ENCODE data around the gene DNAAF3.
"Not testable (repeated sequence)": the region's sequence is repeated elsewhere in the genome, so short reads cannot be mapped to it uniquely, and the experiment has no call there.

The DNAAF3 gene

GRCh38 chr19:55175117-55175867 is 8.9 kb upstream of the DNAAF3 start:
- DNase-seq = peak in 1 of 2 experiments; percentile 45

DNA sequence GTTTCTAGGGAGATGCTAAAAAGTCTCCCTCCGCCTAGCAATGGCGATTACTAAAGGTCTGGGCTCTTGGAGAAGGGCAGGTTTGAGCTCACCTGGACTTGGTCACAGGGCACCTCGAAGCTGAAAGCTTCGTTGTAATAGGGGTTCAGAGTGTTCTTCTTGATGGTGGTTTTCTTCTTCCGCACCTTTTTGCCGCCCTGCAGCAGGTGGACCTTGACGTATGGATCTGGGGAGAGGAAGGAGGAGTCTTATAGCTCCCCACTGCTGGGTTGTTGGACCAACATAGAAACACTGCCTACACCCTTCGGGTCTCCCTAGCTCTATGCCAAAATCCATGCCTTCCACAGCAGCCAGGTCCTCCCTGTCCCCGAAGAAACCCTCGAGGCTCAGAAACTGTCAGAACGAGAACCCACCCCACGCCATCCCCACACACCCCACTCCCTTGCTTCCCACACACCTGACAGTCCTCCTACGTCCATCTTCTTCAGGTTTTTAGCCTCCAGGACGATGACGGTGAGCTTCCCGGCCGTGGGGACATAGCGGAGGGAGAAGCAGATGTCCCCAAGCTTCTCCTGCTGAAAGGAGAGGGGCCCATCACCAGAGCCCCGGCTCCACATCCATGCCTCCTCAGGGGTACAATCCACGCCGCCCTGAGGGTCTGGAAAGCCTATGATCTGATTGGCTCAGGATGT is 8.2 kb upstream of the DNAAF3 start:
- no peak for DNase-seq

- no peak for DNase-seq
Observed at GRCh38 chr19:55173714-55174409, 7.4 kb upstream of the DNAAF3 start.

- no peak for DNase-seq
Observed at GRCh38 chr19:55173186-55173713, 6.8 kb upstream of the DNAAF3 start.

DNA sequence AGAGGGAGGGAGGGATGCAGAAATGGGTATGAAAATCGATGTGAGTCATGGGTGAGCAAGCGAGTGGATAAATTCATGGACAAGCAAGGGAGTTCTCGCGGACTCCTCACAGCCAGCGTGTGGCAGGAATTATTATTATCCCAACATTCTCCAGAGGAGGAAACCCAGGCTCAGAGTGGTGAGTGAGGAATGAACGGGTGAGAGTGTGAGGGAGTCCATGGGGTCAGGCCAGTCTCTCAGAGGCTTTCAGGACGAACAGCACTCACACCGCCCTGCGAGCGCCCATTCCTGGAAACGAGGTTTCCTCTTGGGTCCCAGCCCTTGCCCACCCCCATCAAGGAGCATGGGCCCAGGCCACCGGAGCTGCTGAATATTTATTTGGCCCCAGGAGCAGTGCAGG is 6.3 kb upstream of the DNAAF3 start:
- no peak for DNase-seq

DNA sequence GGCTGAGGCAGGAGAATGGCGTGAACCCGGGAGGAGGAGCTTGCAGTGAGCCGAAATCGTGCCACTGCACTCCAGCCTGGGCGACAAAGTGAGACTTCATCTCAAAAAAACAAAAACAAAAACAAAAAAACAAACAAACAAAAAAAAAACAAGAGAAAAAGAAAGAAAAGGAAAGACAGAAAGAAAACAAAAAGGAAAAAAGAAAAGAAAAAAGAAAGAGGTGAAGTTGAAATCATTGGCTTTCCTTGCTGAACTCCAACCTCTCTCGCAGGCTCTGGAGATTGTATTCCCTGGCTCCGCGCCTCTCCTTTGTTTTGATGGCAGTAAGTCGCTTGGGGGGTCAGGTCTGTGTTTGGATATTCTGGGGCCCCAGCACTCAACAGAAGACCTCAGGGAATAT is 5.9 kb upstream of the DNAAF3 start:
- not testable (repeated sequence) for DNase-seq

DNA sequence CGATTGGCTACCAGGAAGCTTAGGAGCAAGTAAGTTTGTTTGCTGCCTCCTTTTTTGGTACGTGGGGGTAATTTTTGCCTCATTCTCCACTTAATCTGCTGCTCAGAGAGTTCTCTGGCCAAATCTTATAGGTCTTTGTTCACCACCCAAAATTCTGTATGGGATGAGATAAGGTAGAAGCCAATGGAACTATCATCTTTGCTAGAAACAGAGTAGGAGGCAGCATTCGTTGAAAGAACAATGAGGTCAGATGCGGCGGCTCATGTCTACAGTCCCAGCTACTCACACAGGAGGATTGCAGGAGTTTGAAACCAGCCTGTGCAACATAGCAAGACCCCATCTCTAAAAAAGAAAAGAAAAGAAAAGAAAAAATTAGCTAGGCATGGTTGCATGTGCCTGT is 5.0 kb upstream of the DNAAF3 start:
- DNase-seq = no peak

DNA sequence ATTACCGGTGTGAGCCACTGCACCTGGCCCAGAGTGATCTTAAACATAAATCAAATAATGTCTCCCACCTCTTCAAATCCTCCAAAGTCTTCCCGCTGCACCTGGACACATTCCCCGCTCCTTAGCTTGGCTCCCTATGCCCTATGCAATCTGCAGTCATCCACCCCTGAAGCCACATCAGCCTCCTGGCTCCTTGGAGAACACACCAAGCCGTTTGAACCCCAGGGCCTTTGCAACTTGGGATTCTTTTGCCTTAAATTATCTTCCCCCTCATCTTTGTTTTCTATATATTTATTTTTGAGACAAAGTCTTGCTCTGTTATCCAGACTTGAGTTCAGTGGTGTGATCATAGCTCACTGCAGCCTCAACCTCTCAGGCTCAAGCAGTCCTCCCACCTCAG is 2.7 kb upstream of the DNAAF3 start:
- no peak for DNase-seq

DNA sequence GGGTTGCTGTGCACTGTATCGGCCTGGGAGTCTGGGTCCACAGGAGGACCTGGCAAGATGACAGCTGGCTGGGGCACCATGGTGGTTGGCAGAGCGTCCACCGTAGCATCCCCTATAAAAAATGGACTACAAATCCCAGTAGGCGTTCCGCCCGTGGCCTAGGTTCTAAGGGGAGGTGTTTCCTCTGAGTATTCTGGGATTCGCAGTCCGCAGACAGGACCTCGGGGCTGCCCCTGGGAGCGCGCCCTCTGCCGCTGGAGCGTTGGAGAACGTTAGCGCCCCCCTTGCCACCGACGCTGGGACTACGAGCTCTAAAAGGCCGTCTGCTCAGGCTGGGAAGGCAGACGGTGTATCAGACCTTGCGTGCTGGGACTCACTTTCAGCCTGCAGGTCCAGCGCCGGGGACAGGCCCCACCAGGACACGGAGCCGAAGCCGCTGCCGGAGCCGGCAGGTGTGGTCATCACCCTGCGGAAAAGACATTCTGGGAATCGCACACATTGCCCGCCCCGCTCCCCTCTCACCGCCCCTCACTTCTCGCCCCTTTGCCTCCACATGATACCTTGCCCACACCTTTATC is 372 bp downstream of the DNAAF3 start:
- DNase-seq = peak; percentile 87 to 90

DNA sequence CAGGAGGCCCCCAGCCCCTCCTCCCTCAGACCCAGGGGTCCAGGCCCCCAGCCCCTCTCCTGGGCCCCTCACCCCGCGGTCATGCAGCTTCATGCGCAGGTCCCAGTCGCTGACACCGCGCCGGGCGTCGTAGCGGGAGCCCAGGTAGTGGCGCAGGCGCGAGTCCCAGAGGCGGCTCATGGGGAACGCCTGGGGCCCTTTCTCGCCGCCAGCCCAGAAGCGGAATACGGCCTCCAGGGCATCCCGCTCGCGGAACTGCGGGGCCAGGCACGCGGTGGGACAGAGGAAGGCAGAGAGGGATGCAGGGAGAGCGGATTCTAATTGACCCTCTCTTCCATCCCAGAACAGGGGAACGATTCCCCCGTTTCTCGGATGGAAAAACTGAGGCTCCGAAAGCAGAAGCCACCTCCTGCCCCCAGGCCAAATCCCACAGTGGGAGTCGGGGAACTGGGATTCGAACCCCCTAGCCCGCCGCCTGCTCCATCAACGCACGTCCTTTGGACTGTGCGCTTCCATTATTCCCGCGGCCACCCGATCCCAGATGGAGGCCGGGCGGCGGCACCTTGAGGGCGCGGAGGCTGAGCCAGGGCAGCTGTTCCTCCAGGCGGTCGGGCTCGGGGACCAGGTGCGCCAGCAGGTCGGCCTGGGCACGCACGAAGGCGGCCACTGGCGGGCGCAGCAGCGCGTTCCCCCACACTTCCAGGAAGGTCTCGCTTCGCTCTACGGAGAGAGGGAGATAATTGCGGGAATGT is 4.7 kb downstream of the DNAAF3 start:
- no peak for DNase-seq

GRCh38 chr19:55160986-55161365 is 5.4 kb downstream of the DNAAF3 start:
- no peak for DNase-seq

DNA sequence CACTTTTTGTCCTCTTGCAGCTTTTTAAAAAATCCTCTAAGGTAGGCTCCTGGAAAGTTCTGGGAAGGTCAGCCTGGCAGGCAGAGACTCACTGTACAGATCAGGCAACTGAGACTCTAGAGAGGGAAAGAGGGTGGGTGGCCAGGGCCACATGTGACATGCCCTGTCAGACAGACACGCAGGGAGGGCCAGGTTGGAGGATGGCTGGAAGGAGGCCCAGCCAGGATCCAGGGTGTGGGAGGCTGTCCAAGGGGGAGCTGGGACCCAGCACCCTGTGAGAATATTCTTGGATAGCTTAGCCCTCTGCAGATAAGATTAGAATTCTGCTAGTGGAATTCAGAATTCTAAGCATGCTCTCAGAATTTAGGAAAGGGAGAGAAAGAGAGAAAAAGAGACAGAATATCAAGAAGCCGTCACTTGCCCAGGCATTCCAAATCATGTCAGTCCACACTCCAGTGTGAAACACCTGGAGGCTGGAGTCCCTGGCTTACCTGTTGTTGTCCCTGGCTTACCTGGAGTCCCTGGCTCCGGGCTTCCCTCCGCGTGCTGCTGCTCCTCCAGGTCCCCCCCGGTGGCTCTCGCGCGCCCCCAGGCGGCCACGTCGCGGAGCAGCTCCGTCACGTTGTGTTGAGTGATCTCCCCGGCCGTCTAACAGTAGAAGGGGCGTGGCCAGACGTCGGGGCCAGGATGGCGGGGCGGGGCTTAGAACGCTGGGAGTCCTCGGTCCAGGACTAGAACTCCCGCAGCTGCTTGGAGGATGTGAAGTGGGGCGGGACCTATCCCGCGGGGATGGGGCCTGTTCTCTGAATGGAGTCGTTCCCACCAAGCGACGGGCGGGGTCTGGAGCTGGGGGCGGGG is 6.1 kb downstream of the DNAAF3 start:
- DNase-seq = peak; percentile 94 to 95

DNA sequence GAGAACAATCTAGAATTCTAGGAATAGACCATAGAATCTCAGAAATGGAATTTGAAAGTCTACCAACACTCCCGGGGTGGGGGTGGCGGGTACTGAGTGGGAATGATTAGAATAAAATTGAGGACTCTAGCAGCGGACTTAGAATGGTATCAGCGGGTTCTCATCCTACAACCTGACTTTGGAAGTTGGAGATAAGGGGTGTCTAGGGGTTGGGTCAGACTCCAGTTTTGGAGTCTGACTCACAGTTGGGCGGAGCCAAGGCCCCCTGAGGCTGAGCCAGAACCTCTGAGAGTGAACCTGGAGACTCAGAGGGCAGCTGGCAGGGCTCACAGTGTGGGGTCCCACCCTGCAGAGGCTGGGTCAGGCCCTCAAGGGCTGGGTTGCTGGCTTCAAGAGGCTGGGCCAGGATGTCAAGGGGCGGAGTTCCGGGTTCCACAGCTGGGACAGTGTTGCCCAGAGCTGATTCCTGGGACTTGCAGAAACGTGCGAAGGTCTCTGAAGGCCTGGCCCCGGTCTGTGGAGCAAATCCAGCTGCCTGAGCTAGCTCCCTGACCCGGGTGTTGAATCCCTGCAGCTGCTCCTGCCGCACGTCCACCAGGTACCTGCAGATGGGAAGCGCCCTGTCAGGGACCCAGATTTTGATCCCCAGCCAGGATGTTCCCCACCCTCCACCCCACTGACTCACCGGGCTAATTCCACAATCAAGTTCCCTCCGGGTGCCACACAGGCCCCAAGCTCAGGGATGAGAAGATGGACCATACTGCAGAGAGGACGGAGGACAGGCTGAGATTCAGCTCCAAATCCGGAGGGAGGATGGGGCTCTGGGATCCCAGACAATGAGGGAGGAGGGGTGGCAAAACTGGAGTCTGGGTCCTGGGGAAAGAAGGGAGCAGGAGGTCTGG is 7.3 kb downstream of the DNAAF3 start:
- DNase-seq = no peak

- no peak for DNase-seq
Observed at GRCh38 chr19:55158423-55158822, 8.0 kb downstream of the DNAAF3 start.

DNA sequence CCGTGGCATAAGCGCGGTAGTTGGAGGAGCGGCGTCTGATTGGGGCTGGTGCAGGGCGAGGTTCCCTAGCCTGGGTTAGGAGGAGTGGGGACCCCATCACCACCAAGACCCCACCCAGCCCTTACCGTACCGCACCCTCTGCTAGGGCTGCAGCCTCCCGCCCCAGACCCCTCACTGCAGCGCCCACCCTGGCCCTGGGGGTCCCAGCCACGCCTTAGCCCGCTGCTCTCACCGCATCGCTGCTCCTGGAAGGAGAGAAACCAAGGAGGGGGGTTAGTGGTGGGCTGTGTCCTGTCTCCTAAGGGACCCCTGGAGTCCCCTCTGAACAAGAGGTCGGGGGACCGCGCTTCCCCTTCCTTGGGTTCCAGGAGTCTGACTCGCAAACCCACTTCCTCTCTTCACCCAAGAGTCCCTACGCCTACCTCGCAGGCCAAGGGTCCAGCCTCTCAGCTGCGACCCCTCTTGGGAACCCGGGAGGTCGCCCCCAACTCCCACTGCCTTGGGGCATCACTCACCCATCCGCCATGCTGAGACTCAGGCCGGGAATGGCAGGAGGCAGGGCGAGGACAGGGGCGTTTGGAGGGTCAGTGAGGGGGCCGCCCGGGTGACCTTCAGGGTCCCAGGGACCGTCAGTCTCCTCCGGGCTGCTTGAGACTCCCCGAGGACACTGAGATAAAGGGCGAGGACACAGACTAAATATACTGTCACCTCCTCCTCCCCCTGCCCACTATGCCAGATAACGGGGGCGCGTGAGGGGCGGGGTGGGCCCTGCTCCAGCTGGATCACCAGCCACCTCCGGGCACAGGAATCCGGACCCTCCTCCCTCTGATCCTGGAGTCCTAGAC is 9.1 kb downstream of the DNAAF3 start, which contains the start of gene TNNI3:
TSS of gene TNNI3 (minus strand) at position 669 of the 845 bp plus-strand sequence. CDS start at position 526, 143 bp downstream.
- DNase-seq = no peak

DNA sequence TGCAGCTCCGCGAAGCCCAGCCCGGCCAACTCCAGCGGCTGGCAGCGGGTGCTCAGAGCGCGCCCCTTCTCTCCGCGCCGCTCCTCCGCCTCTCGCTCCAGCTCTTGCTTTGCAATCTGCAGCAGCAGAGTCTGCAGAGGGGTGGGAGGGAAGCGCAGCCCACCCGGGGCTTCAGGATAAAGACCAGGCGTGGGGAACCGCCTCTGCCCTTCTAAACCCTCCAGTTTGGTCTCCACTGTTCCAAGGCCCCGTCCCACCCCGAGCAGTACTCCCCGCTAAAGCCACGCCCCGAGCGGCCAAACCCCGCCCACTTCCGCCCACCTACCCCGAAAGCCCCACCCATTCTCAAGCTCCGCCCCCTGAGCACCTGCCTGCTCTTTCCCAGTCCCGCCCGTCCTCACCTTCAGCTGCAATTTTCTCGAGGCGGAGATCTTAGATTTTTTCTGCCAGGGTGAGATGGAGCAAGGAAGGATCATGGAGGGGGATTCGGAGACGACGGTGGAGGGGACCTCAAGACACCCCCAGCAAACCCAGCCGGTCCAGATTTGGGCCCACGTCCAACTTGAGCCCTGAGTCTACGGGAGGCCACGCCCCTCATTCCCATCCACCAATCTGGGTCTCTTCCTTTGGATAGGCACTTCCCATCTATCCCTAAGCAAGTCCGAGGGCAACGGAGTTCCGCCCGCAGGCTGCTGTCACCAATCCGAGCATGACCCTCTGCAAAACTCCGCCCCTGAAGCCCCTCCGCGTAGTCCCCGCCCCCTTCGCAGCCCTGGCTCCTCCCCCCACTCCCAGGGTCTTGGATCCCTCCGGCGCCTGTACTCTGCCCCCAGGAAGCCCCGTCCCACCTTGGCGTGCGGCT is 10.0 kb downstream of the DNAAF3 start:
- DNase-seq = peak; percentile 95 to 97

DNA sequence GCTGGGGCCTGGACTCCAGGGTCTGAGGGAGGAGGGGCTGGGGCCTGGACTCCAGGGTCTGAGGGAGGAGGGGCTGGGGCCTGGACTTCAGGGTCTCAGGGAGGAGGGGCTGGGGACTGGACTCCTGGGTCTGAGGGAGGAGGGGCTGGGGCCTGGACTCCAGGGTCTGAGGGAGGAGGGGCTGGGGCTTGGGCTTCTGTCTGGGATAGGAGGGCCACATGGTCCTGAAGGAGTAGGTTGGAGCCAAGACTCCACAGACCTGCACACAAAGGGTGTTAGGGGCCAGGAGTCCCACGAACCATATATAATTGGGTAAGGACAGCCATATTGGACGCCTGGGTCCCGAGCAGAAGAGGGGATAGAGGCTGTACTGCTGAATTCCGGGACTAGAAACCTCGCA is 10.6 kb downstream of the DNAAF3 start:
- not testable (repeated sequence) for DNase-seq

DNA sequence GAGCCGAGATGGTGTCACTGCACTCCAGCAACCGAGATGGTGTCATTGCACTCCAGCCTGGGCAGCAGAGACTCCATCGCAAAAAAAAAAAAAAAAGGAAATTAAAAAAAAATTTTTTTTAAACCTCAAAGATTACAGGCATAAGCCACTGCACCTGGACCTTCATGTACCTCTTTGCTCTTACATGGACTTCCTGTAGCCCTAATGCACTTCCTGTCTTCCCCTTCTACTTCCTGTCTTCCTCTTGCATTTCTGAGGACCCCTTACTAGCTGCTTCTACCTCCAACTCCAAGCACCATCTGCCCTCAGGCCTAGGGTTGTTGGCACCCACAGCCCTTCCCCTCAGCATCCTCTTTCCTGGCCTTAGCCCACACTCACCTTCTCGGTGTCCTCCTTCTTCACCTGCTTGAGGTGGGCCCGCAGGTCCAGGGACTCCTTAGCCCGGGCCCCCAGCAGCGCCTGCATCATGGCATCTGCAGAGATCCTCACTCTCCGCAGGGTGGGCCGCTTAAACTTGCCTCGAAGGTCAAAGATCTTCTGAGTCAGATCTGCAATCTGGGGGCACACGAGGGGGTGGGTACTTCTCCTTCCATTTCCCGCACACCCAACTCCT is 12.7 kb downstream of the DNAAF3 start:
- no peak for DNase-seq
